ENCODE results near the gene ATP8A2.

Gene ATP8A2

GRCh38 chr13:25982907-25983306, 611.1 kb downstream of the ATP8A2 start:
- no peak for DNase-seq

GRCh38 chr13:25987987-25988386, 616.2 kb downstream of the ATP8A2 start:
- no peak for DNase-seq

GRCh38 chr13:25988661-25989060, 616.9 kb downstream of the ATP8A2 start:
- DNase-seq = no peak

- DNase-seq = no peak
Measured at GRCh38 chr13:25990801-25991200, 619.0 kb downstream of the ATP8A2 start.

GRCh38 chr13:25992076-25992475, 620.3 kb downstream of the ATP8A2 start:
- DNase-seq = no peak

- DNase-seq = no peak
Measured at GRCh38 chr13:26007261-26008125, 635.7 kb downstream of the ATP8A2 start.

GRCh38 chr13:26010487-26011207, 638.9 kb downstream of the ATP8A2 start:
- DNase-seq = no peak

- DNase-seq = no peak
Measured at GRCh38 chr13:26011208-26011573, 639.4 kb downstream of the ATP8A2 start.

GRCh38 chr13:26011996-26012821, 640.4 kb downstream of the ATP8A2 start:
- no peak for DNase-seq

- no peak for DNase-seq
Measured at GRCh38 chr13:26012995-26013394, 641.2 kb downstream of the ATP8A2 start.

- DNase-seq = no peak
Measured at GRCh38 chr13:26015271-26016125, 643.7 kb downstream of the ATP8A2 start.

GRCh38 chr13:26016189-26016588, 644.4 kb downstream of the ATP8A2 start:
- no peak for DNase-seq

- no peak for DNase-seq
Measured at GRCh38 chr13:26017196-26017921, 645.6 kb downstream of the ATP8A2 start.

GRCh38 chr13:26017932-26018665, 646.3 kb downstream of the ATP8A2 start:
- no peak for DNase-seq

GRCh38 chr13:26019251-26019650, 647.5 kb downstream of the ATP8A2 start:
- DNase-seq = no peak

GRCh38 chr13:26019881-26020870, 648.4 kb downstream of the ATP8A2 start:
- no peak for DNase-seq

GRCh38 chr13:26020891-26021290, 649.1 kb downstream of the ATP8A2 start:
- DNase-seq = no peak

- DNase-seq = no peak
Measured at GRCh38 chr13:26021516-26021915, 649.7 kb downstream of the ATP8A2 start.

GRCh38 chr13:26021956-26022355, 650.2 kb downstream of the ATP8A2 start:
- no peak for DNase-seq
